Hematopoietic multipotent progenitor cell treated with erythropoietin and hydrocortisone succinate and interleukin-3 and kit ligand, for 15 days (in vitro differentiated cells): ENCODE measurements around the gene BMPR1A.
"Not testable (repeated sequence)": the region's sequence is repeated elsewhere in the genome, so short reads cannot be mapped to it uniquely, and the experiment has no call there.

Source experiments
- DNase-seq: peaks from one replicate; pipeline ENCODE4 v3.0.0-alpha.2; 2015; ENCODE audit warnings: low spot score

The BMPR1A gene

GRCh38 chr10:86941426-86941825 lies 185.0 kb downstream of the BMPR1A start:
- no peak for DNase-seq

- DNase-seq: no peak
These were observed 185.6 kb downstream of the BMPR1A start for GRCh38 chr10:86941991-86942421.

DNA sequence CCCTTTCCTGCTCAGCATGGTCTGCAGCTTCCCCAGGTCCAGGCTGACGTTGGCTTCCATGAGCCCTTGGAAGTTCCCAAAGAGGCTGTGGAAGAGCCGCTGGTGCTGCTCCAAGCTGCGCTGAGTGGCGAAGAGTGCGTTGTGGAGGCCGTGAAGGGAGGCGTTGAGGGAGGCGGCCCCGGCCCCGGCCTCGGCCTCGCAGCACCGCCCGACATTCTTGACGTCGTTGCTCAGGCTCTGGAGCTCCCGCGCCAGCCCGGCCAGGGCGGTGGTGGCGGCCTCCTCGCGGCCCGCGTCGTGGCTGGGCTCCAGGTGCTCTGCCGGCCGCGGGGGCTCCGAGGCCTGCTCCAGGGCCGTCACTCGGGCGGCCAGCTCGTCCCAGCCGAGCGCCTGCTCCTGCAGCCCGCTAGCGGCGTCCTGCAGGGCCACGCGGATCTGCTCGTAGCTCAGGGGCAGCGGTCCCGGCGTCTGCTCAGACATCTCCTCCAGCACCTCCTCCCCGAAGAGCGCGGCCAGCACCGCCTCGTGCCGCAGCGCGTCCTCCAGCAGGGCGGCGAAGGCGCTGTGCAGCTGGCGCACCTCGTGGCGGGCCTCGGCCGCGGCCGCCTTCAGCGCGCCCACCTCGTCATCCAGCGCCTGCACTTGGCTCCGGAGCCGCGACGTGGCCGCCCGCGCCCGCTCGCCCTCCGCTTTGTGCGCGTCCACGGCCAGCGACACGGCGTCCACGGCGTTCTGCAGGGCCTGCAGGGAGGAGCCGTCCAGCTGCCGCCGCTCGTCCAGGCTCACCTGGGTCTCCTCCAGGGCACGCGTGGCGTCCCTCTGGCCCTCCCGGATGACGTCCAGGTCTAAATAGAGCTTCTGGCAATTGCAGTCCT lies 186.3 kb downstream of the BMPR1A start:
- no peak for DNase-seq

GRCh38 chr10:86943316-86944030 lies 187.1 kb downstream of the BMPR1A start:
- no peak for DNase-seq

DNA sequence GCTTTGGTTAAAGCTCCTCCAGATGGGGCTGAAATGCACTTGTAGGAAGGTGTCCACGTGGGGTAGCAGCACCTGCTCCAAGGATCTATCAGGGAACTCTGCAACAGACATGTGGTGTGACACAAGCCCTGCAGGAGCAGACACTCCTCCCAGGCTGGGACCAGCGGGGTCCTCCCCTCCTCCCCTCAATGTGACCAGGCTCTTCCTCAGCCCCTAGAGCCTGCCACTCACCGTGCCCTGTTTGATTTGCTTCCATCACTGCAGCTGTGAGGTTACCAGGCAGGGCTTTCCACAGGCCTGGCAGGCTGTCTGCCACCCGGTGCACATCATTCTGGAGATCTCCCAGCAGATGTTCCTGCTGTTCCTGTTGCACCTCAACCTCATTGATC lies 187.6 kb downstream of the BMPR1A start:
- DNase-seq: no peak

DNA sequence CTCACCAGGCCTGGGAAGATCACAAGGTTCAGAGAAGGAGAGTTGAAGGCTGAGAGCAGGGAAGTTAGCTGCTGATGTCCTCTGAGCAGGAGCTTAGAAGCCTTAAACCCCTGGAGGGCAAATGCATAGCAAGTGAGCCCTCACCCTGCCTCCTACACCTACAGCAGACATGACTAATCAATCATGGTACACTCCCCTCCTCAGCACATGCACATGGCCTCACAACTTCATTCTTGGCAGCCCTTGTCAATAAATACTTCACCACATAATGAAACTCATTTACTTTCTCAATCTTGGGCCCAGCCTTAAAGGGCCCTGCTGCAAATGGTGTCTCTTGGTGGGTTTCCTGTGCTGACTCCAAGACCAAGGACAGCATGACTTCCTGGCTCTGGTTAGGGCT lies 188.1 kb downstream of the BMPR1A start:
- DNase-seq: no peak

DNA sequence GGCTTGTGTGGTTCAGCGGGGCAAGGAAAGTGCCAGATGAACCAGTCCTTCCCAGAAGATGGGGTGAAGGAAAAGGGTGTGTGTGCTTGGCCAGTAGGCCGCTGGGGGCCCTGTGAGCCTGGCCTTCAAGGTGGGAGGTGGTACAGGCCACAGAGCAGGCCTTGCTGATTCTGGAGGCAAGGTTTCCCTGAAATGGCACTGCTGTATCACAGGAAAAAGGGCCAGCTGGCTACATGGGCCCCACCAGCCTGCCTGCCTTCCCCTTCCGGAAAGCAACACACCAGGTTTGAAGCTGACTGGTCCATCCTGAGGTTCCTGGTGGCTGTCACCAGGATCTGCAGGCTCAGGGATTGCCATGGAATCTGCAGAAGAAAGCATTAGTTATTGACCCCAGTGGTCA lies 188.5 kb downstream of the BMPR1A start:
- no peak for DNase-seq

GRCh38 chr10:86945361-86946212 lies 189.2 kb downstream of the BMPR1A start:
- DNase-seq: no peak

- no peak for DNase-seq
These were observed 190.1 kb downstream of the BMPR1A start for GRCh38 chr10:86946213-86947155.

- not testable (repeated sequence) for DNase-seq
These were observed 191.4 kb downstream of the BMPR1A start for GRCh38 chr10:86947806-86948205.

DNA sequence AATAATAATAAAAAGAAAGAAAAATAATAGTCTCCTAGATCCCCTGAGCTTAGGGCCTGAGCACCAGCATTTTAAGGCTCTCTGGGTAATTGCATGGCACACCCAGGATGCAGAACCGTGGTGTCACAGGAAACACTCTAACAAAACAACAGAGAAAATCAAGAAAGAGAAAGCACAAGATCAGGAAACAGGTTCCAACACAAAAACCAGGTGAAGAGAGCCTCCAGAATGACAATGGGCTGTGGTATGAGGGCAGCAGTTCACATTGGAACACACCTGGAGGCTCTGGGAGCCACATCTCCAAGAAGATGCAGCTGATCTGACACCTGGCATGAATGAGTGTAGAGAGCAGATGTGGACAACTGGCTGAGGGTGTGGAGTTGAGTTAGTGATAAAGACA lies 193.9 kb downstream of the BMPR1A start:
- no peak for DNase-seq

GRCh38 chr10:86951184-86951761 lies 194.9 kb downstream of the BMPR1A start:
- DNase-seq: no peak

DNA sequence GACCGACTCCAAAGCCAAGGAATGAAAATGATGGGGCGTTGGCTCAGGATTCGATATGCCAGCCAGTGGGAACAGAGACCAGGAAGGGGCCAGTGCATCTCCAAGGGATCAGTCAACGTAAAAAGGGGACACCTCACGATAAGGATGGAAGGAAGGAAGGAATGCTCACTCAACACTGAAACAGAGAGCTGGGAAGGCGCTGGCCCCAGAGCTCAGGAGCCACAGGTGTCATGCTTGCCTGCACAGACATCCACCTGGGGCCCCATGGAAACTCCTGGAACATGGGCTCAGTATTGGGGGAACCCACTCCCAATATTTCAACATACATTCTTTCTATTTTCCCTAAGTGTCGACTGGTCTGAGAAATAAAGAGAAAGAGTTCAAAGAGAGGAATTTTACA lies 195.7 kb downstream of the BMPR1A start:
- DNase-seq: no peak

DNA sequence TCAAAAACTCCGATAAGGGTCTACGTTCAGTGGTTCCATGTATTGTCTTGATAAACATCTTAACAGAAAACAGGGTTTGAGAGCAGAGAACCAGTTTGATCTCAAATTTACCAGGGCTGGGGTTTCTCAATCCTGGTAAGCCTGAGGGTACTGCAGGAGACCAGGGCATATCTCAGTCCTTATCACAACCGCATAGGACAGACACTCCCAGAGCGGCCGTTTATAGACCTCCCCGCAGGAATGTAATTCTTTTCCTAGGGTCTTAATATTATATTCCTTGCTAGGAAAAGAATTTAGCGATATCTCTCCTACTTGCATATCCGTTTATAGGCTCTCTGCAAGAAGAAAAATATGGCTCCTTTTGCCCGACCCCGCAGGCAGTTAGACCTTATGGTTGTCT lies 196.3 kb downstream of the BMPR1A start:
- DNase-seq: not testable (repeated sequence)

- no peak for DNase-seq
These were observed 197.6 kb downstream of the BMPR1A start for GRCh38 chr10:86953747-86954680.

GRCh38 chr10:86954681-86955500 lies 198.5 kb downstream of the BMPR1A start:
- no peak for DNase-seq

- DNase-seq: no peak
These were observed 199.2 kb downstream of the BMPR1A start for GRCh38 chr10:86955501-86956194.

DNA sequence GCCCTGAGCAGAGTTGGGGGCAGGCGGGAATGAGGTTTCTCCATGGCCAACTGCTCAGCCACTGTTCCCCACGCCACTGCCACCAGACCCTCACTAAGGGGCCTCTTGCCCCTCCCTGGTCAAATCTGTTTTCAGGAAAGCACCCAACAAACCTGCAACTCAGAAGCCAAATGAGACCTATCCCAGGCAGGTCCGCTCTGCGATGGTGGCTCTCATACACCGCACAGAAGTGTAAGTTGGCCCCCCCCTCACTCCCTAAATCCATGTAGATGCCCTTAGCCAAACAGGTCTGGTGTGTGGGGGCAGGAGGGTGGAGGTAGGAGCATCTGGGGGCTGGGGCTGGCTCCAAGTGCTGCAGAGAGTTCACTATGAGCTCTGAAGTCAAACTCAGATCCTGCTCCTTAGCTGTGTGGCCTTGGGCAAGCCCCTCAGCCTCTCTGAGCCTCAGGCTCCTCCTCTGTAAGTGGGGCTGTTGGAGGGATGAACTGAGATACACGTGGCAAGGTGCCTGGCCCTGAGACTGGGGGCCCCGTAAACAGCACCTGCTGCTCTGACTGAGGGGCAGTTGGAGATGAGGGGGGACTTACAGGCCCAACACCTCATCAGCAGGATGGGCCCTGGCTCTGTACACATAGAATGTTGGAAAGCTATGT lies 199.9 kb downstream of the BMPR1A start:
- no peak for DNase-seq
